Gastroesophageal sphincter (tissue), 3 donors: ENCODE results near the gene GNG3.

Experiments used
- CTCF ChIP-seq, 4 experiments: fragments of 200-600 bp in 2 of 4; fragments of 450-650 bp in 2 of 4; sonication (generic) in 1 of 4; IDR thresholded peaks; one replicate each; pipeline ENCODE4 v1.5.1; 2017 to 2019; ENCODE audit warnings: antibody characterized with exemption in 4 of 4, mild to moderate bottlenecking in 2 of 4, moderate library complexity in 2 of 4
- EP300 ChIP-seq: sonication (generic); formaldehyde crosslinking; IDR thresholded peaks from one replicate; pipeline ENCODE4 v1.6.1; 2017; ENCODE audit warnings: antibody characterized with exemption, mild to moderate bottlenecking
- POLR2A ChIP-seq, 2 donors: fragments of 450-650 bp; IDR thresholded peaks; one replicate each; pipeline ENCODE4 v1.6.1; 2017; ENCODE audit warnings: antibody characterized with exemption in 2 of 2, mild to moderate bottlenecking in 2 of 2, moderate library complexity in 1 of 2
- POLR2AphosphoS5 ChIP-seq: sonication (generic); formaldehyde crosslinking; IDR thresholded peaks from one replicate; pipeline ENCODE4 v1.6.1; 2017; ENCODE audit warnings: antibody characterized with exemption

- peak in 3 of 4 experiments; percentile 5 to 55 (median 44) for TF ChIP-seq CTCF (IDR thresholded peaks at IDR 0.05)
- no peak for TF ChIP-seq EP300
- TF ChIP-seq POLR2A (IDR thresholded peaks at IDR 0.05), result peak; percentile 74 to 78
- peak; percentile 88 for TF ChIP-seq POLR2AphosphoS5
These were observed 46.5 kb downstream of the GNG3 start, which contains the start of gene ZBTB3 for GRCh38 chr11:62753736-62754603.
